ENCODE results near the gene PFDN2.

Gene PFDN2

GRCh38 chr1:161106431-161106830 is 11.4 kb downstream of the PFDN2 start:
- no peak for DNase-seq

GRCh38 chr1:161100556-161100955 is 17.3 kb downstream of the PFDN2 start:
- DNase-seq, result no peak

- no peak for DNase-seq
These were observed 18.6 kb downstream of the PFDN2 start for GRCh38 chr1:161099090-161099802.

GRCh38 chr1:161098210-161099068 is 19.4 kb downstream of the PFDN2 start, which contains the start of gene KLHDC9:
Gene KLHDC9, plus strand, starts transcription at chr1:161098361. Its CDS starts 175 bp downstream, at chr1:161098536.
- DNase-seq, result peak; percentile 88

- DNase-seq, result no peak
These were observed 21.3 kb downstream of the PFDN2 start for GRCh38 chr1:161096530-161096929.

GRCh38 chr1:161096015-161096414 is 21.8 kb downstream of the PFDN2 start:
- DNase-seq, result no peak

- no peak for DNase-seq
These were observed 22.6 kb downstream of the PFDN2 start for GRCh38 chr1:161095230-161095629.

- DNase-seq, result no peak
These were observed 23.4 kb downstream of the PFDN2 start for GRCh38 chr1:161094481-161094880.

GRCh38 chr1:161092621-161093028 is 25.2 kb downstream of the PFDN2 start:
- no peak for DNase-seq

GRCh38 chr1:161091796-161092507 is 25.9 kb downstream of the PFDN2 start:
- no peak for DNase-seq

GRCh38 chr1:161091093-161091492 is 26.7 kb downstream of the PFDN2 start:
- no peak for DNase-seq

GRCh38 chr1:161090617-161091016 is 27.2 kb downstream of the PFDN2 start:
- no peak for DNase-seq

GRCh38 chr1:161089938-161090337 is 27.9 kb downstream of the PFDN2 start:
- no peak for DNase-seq

GRCh38 chr1:161089251-161089924 is 28.4 kb downstream of the PFDN2 start, which contains the start of gene NECTIN4:
Gene NECTIN4, minus strand, starts transcription at chr1:161089558. Its CDS starts 262 bp downstream, at chr1:161089296.
- peak; percentile 42 for DNase-seq

- no peak for DNase-seq
These were observed 29.2 kb downstream of the PFDN2 start for GRCh38 chr1:161088587-161089110.

GRCh38 chr1:161086457-161086856 is 31.4 kb downstream of the PFDN2 start:
- no peak for DNase-seq

- no peak for DNase-seq
These were observed 32.7 kb downstream of the PFDN2 start for GRCh38 chr1:161085165-161085564.

GRCh38 chr1:161084597-161084988 is 33.2 kb downstream of the PFDN2 start:
- no peak for DNase-seq

GRCh38 chr1:161083748-161084596 is 33.9 kb downstream of the PFDN2 start:
- no peak for DNase-seq

- DNase-seq, result no peak
These were observed 34.7 kb downstream of the PFDN2 start for GRCh38 chr1:161082996-161083747.
